GM23338 (cell line): ENCODE data around the gene CNMD. TPM values are rescaled to one million over a fixed set of nuclear protein-coding genes. Genes with fewer than 3 reads are reported as not detected.

Experiments
- ATAC-seq: fragments of 200-7000 bp; cut with Tn5 transposase; 3 replicates; pipeline ENCODE4 v1.9.1; 2020
- DNase-seq: peaks from one replicate; pipeline ENCODE4 v3.0.0-alpha.2; 2015; ENCODE audit warnings: low spot score
- H2AFZ ChIP-seq: fragments of 200-600 bp; sonication (generic); 2 replicates; pipeline ENCODE4 v1.8.0; 2016; ENCODE audit warnings: antibody characterized with exemption, mild to moderate bottlenecking, moderate library complexity
- H3F3A ChIP-seq: fragments of 200-600 bp; sonication (generic); replicated peaks from 2 replicates; pipeline ENCODE4 v1.8.0; 2017; ENCODE audit warnings: antibody characterized with exemption, mixed run types, low read depth
- H3K27ac ChIP-seq: fragments of 200-600 bp; sonication (generic); 2 replicates; pipeline ENCODE4 v1.6.1; 2016; ENCODE audit warnings: low read depth
- H3K27me3 ChIP-seq: fragments of 200-600 bp; sonication (generic); 2 replicates; pipeline ENCODE4 v1.8.0; 2016; ENCODE audit warnings: mild to moderate bottlenecking, mixed run types, moderate library complexity; ENCODE audit not compliant: insufficient read depth
- H3K36me3 ChIP-seq: fragments of 200-600 bp; sonication (generic); 2 replicates; pipeline ENCODE4 v1.8.0; 2016; ENCODE audit warnings: mild to moderate bottlenecking; ENCODE audit not compliant: insufficient read depth
- H3K4me1 ChIP-seq: fragments of 200-600 bp; sonication (generic); 2 replicates; pipeline ENCODE4 v1.8.0; 2016; ENCODE audit warnings: mild to moderate bottlenecking, moderate library complexity; ENCODE audit not compliant: insufficient read depth
- H3K4me2 ChIP-seq: fragments of 200-600 bp; sonication (generic); 2 replicates; pipeline ENCODE4 v1.7.1; 2017; ENCODE audit warnings: mixed run types
- H3K4me3 ChIP-seq: fragments of 200-600 bp; sonication (generic); 2 replicates; pipeline ENCODE4 v1.6.1; 2016; ENCODE audit warnings: mixed run types
- H3K79me2 ChIP-seq: fragments of 200-600 bp; sonication (generic); replicated peaks from 2 replicates; pipeline ENCODE4 v1.8.0; 2017; ENCODE audit warnings: mild to moderate bottlenecking; ENCODE audit not compliant: insufficient read depth
- H3K9me2 ChIP-seq: fragments of 200-600 bp; sonication (generic); 2 replicates; pipeline ENCODE4 v1.8.0; 2017; ENCODE audit not compliant: insufficient read depth
- H4K20me1 ChIP-seq: fragments of 200-600 bp; sonication (generic); replicated peaks from 2 replicates; pipeline ENCODE4 v1.8.0; 2017; ENCODE audit warnings: mild to moderate bottlenecking; ENCODE audit not compliant: insufficient read depth
- H3K27ac Mint-ChIP-seq: 2 replicates; pipeline ENCODE4 v1.8.0; 2020; ENCODE audit warnings: inconsistent platforms, mild to moderate bottlenecking, moderate library complexity, mixed read lengths
- H3K27me3 Mint-ChIP-seq: 3 replicates; pipeline ENCODE4 v1.8.0; 2022; ENCODE audit warnings: low read depth, mild to moderate bottlenecking, moderate library complexity, mixed read lengths, inconsistent platforms; ENCODE audit not compliant: insufficient read depth, poor library complexity
- H3K36me3 Mint-ChIP-seq: 3 replicates; pipeline ENCODE4 v1.8.0; 2021; ENCODE audit warnings: low read depth, mild to moderate bottlenecking, inconsistent platforms, moderate library complexity, mixed read lengths
- H3K4me1 Mint-ChIP-seq: 3 replicates; pipeline ENCODE4 v1.8.0; 2020; ENCODE audit warnings: mild to moderate bottlenecking, inconsistent platforms, mixed read lengths
- H3K4me3 Mint-ChIP-seq: 3 replicates; pipeline ENCODE4 v1.8.0; 2021; ENCODE audit warnings: moderate library complexity, mild to moderate bottlenecking, inconsistent platforms, mixed read lengths
- H3K9me3 Mint-ChIP-seq: 3 replicates; pipeline ENCODE4 v1.8.0; 2020; ENCODE audit warnings: moderate library complexity, mild to moderate bottlenecking, inconsistent platforms, mixed read lengths
- CREB1 ChIP-seq: fragments of 250-450 bp; sonication (Bioruptor Pico); IDR thresholded peaks from 2 replicates; pipeline ENCODE4 v1.5.0; 2020; ENCODE audit warnings: low read depth, mild to moderate bottlenecking, moderate library complexity
- EZH2 ChIP-seq: fragments of 200-600 bp; sonication (generic); IDR thresholded peaks from one replicate; pipeline ENCODE4 v1.8.0; 2017; ENCODE audit warnings: antibody characterized with exemption, mild to moderate bottlenecking, low read depth; ENCODE audit not compliant: unreplicated experiment
- EZH2phosphoT487 ChIP-seq: fragments of 200-600 bp; sonication (generic); IDR thresholded peaks from one replicate; pipeline ENCODE4 v1.8.1; 2018; ENCODE audit warnings: antibody characterized with exemption; ENCODE audit not compliant: unreplicated experiment
- JUNB ChIP-seq: IDR thresholded peaks from one replicate; pipeline ENCODE4 v1.6.1; 2016; ENCODE audit warnings: antibody characterized with exemption; ENCODE audit not compliant: unreplicated experiment
- NANOG ChIP-seq: IDR thresholded peaks from 2 replicates; pipeline ENCODE4 v1.6.1; 2016; ENCODE audit warnings: antibody characterized with exemption, borderline replicate concordance
- POLR2AphosphoS5 ChIP-seq: IDR thresholded peaks from 2 replicates; pipeline ENCODE4 v1.6.1; 2016; ENCODE audit warnings: antibody characterized with exemption, low read depth
- STAT1 ChIP-seq: IDR thresholded peaks from one replicate; pipeline ENCODE4 v1.6.1; 2016; ENCODE audit warnings: antibody characterized with exemption; ENCODE audit not compliant: unreplicated experiment
- ZNF114 ChIP-seq: fragments of 250-450 bp; sonication (Bioruptor Pico); IDR thresholded peaks from 2 replicates; pipeline ENCODE4 v1.5.0; 2020; ENCODE audit warnings: mild to moderate bottlenecking, moderate library complexity
- polyA plus RNA-seq: library from polyadenylated mRNA; unstranded; fragments of >200 nt; fragmentation: Nextera tagmentation; extraction: Ambion mirVana; gene quantifications from 2 replicates; pipeline ENCODE4 v1.2.1, GENCODE V29; 2016
- total RNA-seq: library from RNA; depleted of rRNA; stranded (reverse); fragments of >200 nt; shearing (Covaris generic); gene quantifications from 2 replicates; pipeline ENCODE4 v1.2.3, GENCODE V29; 2014
- TF ChIP-seq, protein P1 (sequence below): IDR thresholded peaks from 2 replicates; pipeline ENCODE4 v1.6.1; 2016; ENCODE audit warnings: antibody characterized with exemption
- TF ChIP-seq, protein P2 (sequence below): IDR thresholded peaks from one replicate; pipeline ENCODE4 v1.6.1; 2018; ENCODE audit warnings: antibody characterized with exemption; ENCODE audit not compliant: unreplicated experiment

Gene CNMD
- total and polyA plus RNA-seq, 2 experiments from 2014 or later = 141 to 207 TPM

DNA sequence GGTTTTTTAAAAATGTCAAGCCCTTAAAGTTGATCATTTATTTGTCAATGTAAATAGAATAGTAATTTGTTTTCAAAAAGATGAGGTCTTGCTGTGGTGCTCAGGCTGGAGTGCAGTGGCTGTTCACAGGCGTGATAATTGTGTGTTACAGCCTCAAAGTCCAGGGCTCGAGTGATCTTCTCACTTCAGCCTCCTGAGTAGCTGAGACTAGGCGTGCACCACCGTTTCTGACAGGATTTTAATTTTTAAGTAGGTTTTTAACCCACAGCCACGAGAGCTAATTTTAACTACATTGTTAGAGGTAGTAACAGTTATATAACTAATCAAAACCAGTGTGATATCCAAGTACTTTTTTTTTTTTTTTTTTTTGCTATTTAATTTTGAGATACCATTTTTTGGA, 43.1 kb downstream of the CNMD start:
- H3K4me3 Mint-ChIP-seq = no peak overlapping the region
- no peaks in the 10 kb centered on the region for H3K27me3 ChIP-seq
- no peak overlapping the region for H3K4me3 ChIP-seq
- H3K27ac ChIP-seq = no peak overlapping the region
- H3F3A ChIP-seq = no peaks in the 10 kb centered on the region
- H2AFZ ChIP-seq = no peak overlapping the region
- no peak overlapping the region for H3K27ac Mint-ChIP-seq
- H3K4me1 ChIP-seq = no peaks in the 10 kb centered on the region; the same call in 1 of the 2 replicates
- no peaks in the 10 kb centered on the region for H3K79me2 ChIP-seq
- TF ChIP-seq, protein P1, sequence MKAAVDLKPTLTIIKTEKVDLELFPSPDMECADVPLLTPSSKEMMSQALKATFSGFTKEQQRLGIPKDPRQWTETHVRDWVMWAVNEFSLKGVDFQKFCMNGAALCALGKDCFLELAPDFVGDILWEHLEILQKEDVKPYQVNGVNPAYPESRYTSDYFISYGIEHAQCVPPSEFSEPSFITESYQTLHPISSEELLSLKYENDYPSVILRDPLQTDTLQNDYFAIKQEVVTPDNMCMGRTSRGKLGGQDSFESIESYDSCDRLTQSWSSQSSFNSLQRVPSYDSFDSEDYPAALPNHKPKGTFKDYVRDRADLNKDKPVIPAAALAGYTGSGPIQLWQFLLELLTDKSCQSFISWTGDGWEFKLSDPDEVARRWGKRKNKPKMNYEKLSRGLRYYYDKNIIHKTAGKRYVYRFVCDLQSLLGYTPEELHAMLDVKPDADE = no peak
- TF ChIP-seq NANOG (no peak), JUNB (no peak), CREB1 (no peak), STAT1 (no peak), POLR2AphosphoS5 (no peak)
- DNase-seq = no peak
- peaks cover 4% of the 10 kb centered on the region for H3K4me1 Mint-ChIP-seq
- H3K9me3 Mint-ChIP-seq = no peaks in the 10 kb centered on the region
- peaks cover 2% of the 10 kb centered on the region; the same call in 2 of the 3 replicates for H3K36me3 Mint-ChIP-seq
- no peaks in the 10 kb centered on the region for H3K27me3 Mint-ChIP-seq
- ATAC-seq = no peak
- no peak overlapping the region for H3K4me2 ChIP-seq
- no peaks in the 10 kb centered on the region; the same call in 1 of the 2 replicates for H3K36me3 ChIP-seq
- H4K20me1 ChIP-seq = no peaks in the 10 kb centered on the region
- no peaks in the 10 kb centered on the region for H3K9me2 ChIP-seq

GRCh38 chr13:52695856-52696255, 43.8 kb downstream of the CNMD start:
- no peaks in the 10 kb centered on the region for H3K27me3 ChIP-seq
- no peaks in the 10 kb centered on the region for H3K27me3 Mint-ChIP-seq
- H3K9me2 ChIP-seq = no peaks in the 10 kb centered on the region
- no peak overlapping the region for H3K27ac Mint-ChIP-seq
- H3K27ac ChIP-seq = no peak overlapping the region
- no peaks in the 10 kb centered on the region for H3K79me2 ChIP-seq
- H3K4me1 ChIP-seq = no peaks in the 10 kb centered on the region
- no peak overlapping the region for H3K4me3 Mint-ChIP-seq
- H3K36me3 Mint-ChIP-seq = peaks cover 2% of the 10 kb centered on the region; the same call in 2 of the 3 replicates
- no peaks in the 10 kb centered on the region for H3K9me3 Mint-ChIP-seq
- H3K4me2 ChIP-seq = no peak overlapping the region
- no peak for ATAC-seq
- H2AFZ ChIP-seq = no peak overlapping the region
- DNase-seq = no peak
- no peaks in the 10 kb centered on the region; the same call in 2 of the 3 replicates for H3K4me1 Mint-ChIP-seq
- no peak overlapping the region for H3K4me3 ChIP-seq
- no peaks in the 10 kb centered on the region for H4K20me1 ChIP-seq
- no peaks in the 10 kb centered on the region for H3F3A ChIP-seq
- H3K36me3 ChIP-seq = no peaks in the 10 kb centered on the region; the same call in 1 of the 2 replicates
- TF ChIP-seq EZH2phosphoT487 (no peak), EZH2 (no peak), JUNB (no peak), CREB1 (no peak), ZNF114 (CRISPR knock-in tag) (no peak)
- TF ChIP-seq, protein P1 = no peak
- TF ChIP-seq, protein P2, sequence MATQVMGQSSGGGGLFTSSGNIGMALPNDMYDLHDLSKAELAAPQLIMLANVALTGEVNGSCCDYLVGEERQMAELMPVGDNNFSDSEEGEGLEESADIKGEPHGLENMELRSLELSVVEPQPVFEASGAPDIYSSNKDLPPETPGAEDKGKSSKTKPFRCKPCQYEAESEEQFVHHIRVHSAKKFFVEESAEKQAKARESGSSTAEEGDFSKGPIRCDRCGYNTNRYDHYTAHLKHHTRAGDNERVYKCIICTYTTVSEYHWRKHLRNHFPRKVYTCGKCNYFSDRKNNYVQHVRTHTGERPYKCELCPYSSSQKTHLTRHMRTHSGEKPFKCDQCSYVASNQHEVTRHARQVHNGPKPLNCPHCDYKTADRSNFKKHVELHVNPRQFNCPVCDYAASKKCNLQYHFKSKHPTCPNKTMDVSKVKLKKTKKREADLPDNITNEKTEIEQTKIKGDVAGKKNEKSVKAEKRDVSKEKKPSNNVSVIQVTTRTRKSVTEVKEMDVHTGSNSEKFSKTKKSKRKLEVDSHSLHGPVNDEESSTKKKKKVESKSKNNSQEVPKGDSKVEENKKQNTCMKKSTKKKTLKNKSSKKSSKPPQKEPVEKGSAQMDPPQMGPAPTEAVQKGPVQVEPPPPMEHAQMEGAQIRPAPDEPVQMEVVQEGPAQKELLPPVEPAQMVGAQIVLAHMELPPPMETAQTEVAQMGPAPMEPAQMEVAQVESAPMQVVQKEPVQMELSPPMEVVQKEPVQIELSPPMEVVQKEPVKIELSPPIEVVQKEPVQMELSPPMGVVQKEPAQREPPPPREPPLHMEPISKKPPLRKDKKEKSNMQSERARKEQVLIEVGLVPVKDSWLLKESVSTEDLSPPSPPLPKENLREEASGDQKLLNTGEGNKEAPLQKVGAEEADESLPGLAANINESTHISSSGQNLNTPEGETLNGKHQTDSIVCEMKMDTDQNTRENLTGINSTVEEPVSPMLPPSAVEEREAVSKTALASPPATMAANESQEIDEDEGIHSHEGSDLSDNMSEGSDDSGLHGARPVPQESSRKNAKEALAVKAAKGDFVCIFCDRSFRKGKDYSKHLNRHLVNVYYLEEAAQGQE = no peak
